ENCODE results near the gene DUOXA1.
A peak's percentile ranks its signal among the peaks of the same experiment; 100 is the strongest.

Gene DUOXA1

DNA sequence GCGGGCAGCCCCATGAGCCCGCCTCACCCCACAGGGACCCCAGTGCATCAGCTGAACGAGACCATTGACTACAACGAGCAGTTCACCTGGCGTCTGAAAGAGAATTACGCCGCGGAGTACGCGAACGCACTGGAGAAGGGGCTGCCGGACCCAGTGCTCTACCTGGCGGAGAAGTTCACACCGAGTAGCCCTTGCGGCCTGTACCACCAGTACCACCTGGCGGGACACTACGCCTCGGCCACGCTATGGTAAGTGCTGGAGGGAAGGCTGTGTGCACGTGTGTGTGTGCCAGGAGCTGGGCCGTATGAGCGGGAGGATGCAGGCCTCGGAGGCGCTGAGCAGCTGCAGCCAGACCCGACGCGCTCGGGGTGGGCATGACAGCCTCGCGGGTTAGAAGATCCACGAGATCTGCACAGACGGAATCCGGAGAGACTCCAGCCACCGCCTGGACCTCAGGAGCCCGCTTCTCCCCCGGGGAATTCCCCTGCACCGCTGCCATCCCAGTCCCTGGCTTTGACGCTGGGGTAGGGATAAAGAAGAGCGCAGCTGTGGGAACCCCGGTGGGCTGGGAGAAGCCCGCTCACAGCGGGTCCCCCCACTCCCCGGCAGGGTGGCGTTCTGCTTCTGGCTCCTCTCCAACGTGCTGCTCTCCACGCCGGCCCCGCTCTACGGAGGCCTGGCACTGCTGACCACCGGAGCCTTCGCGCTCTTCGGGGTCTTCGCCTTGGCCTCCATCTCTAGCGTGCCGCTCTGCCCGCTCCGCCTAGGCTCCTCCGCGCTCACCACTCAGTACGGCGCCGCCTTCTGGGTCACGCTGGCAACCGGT lies 13.0 kb downstream of the DUOXA1 start:
- no peaks in the 10 kb centered on the region for H3K9me3 Mint-ChIP-seq
- H3K27ac Mint-ChIP-seq, result no peak overlapping the region
- peaks cover 72% of the 10 kb centered on the region for H3K27me3 Mint-ChIP-seq (ENCODE audit: low read depth)
- H3K36me3 Mint-ChIP-seq (ENCODE audit: low read depth), result peaks cover 3% of the 10 kb centered on the region
- H3K4me1 Mint-ChIP-seq (ENCODE audit: low read depth), result peaks cover 11% of the 10 kb centered on the region
- H3K4me3 Mint-ChIP-seq, result no peak overlapping the region
- DNase-seq (ENCODE audit: low spot score), result no peak

DNA sequence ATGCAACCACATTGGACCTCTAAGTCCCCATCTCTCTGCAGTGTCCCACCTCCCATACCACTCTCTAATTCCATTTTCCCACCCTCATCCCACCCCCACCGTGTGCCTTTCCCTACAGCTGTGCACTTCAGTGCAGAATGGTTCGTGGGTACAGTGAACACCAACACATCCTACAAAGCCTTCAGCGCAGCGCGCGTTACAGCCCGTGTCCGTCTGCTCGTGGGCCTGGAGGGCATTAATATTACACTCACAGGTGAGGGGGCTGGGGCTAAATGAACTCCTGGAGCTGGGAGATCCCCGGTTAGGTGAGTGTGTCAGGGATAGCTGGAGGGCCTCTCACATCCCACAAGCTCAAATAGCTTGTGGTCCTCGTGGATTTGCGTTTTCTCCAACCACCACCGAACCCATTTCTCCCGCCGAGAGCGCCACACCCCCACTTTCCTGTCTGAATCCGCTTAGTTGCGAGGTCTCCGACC lies 13.6 kb downstream of the DUOXA1 start:
- Mint-ChIP-seq H3K27ac (no peak overlapping the region), H3K27me3 (ENCODE audit: low read depth) (peaks cover 73% of the 10 kb centered on the region), H3K4me1 (ENCODE audit: low read depth) (peaks cover 11% of the 10 kb centered on the region)

DNA sequence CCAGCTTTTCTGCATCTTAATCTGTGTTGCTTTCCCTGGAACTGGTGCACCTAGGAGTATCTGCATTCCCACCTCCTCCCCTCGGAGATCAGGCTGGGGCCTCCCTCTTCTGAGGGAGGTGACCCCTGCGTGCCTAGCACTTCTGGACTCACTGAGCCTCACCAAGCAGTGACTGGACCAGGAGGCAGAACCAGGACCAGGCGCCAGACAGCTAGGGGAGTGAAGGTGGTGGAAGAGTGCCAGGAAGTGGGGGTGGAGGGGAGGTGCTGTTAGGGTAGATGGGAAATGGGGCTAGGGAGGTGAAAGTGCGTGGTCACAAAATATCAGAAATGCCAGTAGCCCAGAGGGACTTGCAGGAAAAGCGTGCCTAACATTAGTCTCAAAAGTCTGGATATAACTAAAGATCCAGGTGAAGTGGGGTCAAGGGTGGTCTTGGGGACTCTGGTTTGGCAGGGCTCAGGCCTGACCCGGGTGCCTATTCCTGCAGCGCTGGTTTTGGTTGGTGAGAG lies 14.3 kb downstream of the DUOXA1 start:
- Mint-ChIP-seq H3K4me3 (no peak overlapping the region), H3K4me1 (ENCODE audit: low read depth) (peaks cover 11% of the 10 kb centered on the region), H3K36me3 (ENCODE audit: low read depth) (peaks cover 3% of the 10 kb centered on the region)

More for the DNA sequence above, 13.6 kb downstream of the DUOXA1 start:
- Mint-ChIP-seq H3K4me3 (no peak overlapping the region), H3K36me3 (ENCODE audit: low read depth) (peaks cover 3% of the 10 kb centered on the region), H3K9me3 (no peaks in the 10 kb centered on the region)
- DNase-seq (ENCODE audit: low spot score), result no peak

DNA sequence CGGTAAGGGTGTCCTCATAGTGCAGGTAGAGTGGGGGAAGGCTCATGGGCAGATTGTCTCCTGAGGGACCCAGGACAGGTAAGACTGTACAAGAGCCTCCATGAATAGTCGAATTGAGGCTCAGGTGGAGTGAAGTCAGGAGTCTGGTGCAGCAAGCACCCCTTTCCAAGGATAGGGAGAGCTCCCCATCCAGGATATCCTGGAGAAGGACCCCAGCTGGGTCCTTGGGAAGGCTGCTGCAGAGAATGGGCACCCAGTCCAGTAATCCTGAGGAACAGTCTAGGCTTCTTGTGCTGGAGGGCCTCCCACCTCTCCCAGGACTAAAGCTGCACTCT lies 15.0 kb downstream of the DUOXA1 start:
- Mint-ChIP-seq H3K27ac (no peak overlapping the region), H3K9me3 (no peaks in the 10 kb centered on the region), H3K4me3 (no peak overlapping the region), H3K4me1 (ENCODE audit: low read depth) (peaks cover 11% of the 10 kb centered on the region), H3K27me3 (ENCODE audit: low read depth) (peaks cover 83% of the 10 kb centered on the region), H3K36me3 (ENCODE audit: low read depth) (peaks cover 3% of the 10 kb centered on the region)
- DNase-seq (ENCODE audit: low spot score), result no peak

More for the DNA sequence above, 14.3 kb downstream of the DUOXA1 start:
- Mint-ChIP-seq H3K9me3 (no peaks in the 10 kb centered on the region), H3K27me3 (ENCODE audit: low read depth) (peaks cover 76% of the 10 kb centered on the region), H3K27ac (no peak overlapping the region)
- DNase-seq (ENCODE audit: low spot score), result no peak

DNA sequence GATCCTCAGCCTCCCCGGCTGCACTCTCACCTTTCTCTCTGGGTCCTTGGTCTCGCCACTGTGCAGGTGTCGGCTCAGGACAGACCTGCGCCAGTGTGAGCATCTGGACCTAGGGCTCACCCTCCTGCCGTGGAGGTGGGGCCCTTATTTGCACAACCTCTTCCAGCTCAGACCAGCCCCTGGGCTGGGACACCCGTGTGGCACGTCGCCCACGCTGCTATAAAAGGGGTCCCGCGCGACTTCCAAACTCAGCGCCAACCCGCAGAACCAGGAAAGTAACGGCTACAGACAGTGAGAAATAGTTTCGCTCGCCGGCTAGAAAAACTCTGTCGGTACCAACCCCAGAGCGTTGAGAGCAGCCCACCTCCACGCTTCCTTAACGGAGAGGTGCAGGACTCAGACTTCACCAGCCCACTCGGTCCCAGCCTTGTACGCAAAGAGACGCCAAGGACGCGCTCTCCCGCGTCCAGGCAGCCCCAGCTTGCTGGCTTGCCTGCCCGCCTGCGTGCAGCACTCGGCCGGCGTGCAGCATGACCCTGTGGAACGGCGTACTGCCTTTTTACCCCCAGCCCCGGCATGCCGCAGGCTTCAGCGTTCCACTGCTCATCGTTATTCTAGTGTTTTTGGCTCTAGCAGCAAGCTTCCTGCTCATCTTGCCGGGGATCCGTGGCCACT lies 15.5 kb downstream of the DUOXA1 start, which contains the start of the genes DUOX2 and DUOXA2:
Gene DUOX2, minus strand, starts transcription at position 97 of the 675 bp plus-strand sequence. CDS start 761 bp downstream, outside the sequence.
Gene DUOXA2, plus strand, starts transcription at position 251 of the 675 bp plus-strand sequence. Its CDS starts 280 bp downstream, at position 531.
- H3K4me3 Mint-ChIP-seq, result no peak within 1 kb of the TSS
- H3K27ac Mint-ChIP-seq, result no peak within 1 kb of the TSS
- peaks cover 3% of the 10 kb centered on the region for H3K36me3 Mint-ChIP-seq (ENCODE audit: low read depth)
- H3K27me3 Mint-ChIP-seq (ENCODE audit: low read depth), result peaks cover 84% of the 10 kb centered on the region
- no peaks in the 10 kb centered on the region for H3K9me3 Mint-ChIP-seq
- no peak for DNase-seq (ENCODE audit: low spot score)
- H3K4me1 Mint-ChIP-seq (ENCODE audit: low read depth), result peaks cover 11% of the 10 kb centered on the region

DNA sequence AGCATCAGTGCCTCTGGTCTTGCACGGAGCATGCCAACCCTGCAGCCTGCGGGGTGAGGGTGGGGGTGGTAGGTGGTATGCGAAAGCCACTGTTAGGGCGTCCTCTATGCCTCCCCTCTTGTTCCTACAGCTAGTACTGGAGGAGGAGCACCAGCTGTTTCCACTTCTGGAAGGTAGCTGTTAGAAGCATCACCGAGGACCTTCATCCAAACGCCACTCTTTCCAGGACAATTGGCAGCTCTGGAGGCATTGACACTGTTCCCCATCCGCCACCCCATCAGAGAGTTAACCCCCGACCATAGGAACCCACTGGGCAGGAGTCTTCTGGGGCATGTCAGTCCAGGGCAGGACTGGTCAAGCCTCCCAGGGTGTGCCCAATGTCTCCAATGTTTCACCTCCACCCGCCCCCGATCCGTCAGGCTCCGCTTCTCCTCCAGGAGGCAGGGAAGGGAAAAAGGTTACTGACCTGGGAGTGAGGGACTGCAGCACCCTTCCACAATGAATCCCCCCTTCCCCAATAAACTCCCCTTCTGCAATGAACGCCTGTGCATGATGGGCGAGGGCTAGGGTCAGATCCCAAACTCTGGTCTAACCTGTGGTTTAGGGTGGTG lies 16.2 kb downstream of the DUOXA1 start:
- DNase-seq (ENCODE audit: low spot score), result no peak
- peaks cover 85% of the 10 kb centered on the region for H3K27me3 Mint-ChIP-seq (ENCODE audit: low read depth)
- peaks cover 11% of the 10 kb centered on the region for H3K4me1 Mint-ChIP-seq (ENCODE audit: low read depth)
- no peaks in the 10 kb centered on the region for H3K9me3 Mint-ChIP-seq
- H3K36me3 Mint-ChIP-seq (ENCODE audit: low read depth), result peaks cover 3% of the 10 kb centered on the region
- no peak overlapping the region for H3K27ac Mint-ChIP-seq
- no peak overlapping the region for H3K4me3 Mint-ChIP-seq

DNA sequence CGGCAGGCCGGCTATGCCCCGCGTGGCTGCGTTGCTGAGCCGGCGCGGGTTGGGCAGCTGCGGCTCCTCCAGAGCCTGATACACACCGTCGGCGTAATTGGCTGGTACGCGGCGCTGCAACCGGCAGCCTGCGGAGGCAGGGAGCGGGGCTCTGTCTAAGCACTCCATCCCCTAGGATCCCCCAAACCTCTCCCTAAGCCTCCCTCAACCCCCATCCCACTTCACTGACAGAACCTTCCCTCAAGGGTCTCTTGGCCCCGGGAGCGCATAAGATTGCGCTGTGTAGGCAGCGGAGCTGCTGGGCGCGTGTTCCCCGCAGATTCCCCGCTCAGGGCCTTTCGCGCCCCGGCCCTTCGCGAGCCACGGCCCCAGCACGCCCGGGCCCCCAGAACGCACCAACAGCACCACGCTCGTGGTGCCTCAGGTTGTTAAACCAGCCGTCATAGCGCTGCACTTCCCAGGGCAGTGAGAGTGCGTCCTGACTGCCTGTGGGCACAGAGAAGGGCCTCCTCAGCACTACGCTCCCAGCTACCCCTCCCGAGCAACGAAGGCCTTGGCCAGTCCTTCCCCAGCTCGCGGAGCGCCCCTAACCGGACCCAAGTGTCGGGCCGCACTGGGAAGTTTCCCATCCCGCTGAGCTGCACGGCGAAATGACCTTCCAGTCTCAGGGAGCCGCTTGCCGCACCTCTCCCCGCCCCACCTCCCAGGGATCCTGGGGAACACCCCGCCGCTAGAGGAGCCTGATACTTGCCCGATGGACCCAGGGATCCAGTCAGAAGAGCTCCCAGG lies 16.9 kb downstream of the DUOXA1 start:
- Mint-ChIP-seq H3K4me3 (peak overlapping the region; percentile 44), H3K27ac (no peak overlapping the region), H3K9me3 (no peaks in the 10 kb centered on the region), H3K4me1 (ENCODE audit: low read depth) (peaks cover 9% of the 10 kb centered on the region), H3K27me3 (ENCODE audit: low read depth) (peaks cover 78% of the 10 kb centered on the region), H3K36me3 (ENCODE audit: low read depth) (peaks cover 3% of the 10 kb centered on the region)
- no peak for DNase-seq (ENCODE audit: low spot score)

DNA sequence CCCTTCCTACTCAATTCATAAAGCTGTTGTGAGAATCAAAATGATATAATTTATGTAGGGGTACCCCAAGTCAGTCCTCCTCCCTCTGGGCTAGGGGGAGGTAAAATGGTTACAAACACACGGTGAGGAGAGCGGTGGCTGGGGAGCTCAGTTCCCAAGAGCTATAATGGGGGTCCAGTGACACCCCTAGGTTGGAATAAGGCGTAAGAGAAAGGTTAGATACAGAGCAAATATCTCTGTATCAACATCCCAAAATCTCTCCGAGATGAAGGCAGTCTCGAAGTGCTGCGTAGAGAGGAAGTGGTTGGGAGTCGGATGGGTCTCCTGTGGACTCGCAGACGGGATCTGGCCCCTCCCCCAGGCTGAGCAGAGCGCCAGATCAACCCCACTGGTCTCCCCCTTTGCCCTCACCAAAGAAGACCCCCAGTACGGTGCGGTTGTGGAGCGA lies 17.5 kb downstream of the DUOXA1 start:
- Mint-ChIP-seq H3K4me3 (peak overlapping the region; percentile 44), H3K9me3 (no peaks in the 10 kb centered on the region), H3K36me3 (ENCODE audit: low read depth) (peaks cover 3% of the 10 kb centered on the region), H3K27me3 (ENCODE audit: low read depth) (peaks cover 72% of the 10 kb centered on the region), H3K4me1 (ENCODE audit: low read depth) (peaks cover 4% of the 10 kb centered on the region), H3K27ac (no peak overlapping the region)
- DNase-seq (ENCODE audit: low spot score), result no peak

DNA sequence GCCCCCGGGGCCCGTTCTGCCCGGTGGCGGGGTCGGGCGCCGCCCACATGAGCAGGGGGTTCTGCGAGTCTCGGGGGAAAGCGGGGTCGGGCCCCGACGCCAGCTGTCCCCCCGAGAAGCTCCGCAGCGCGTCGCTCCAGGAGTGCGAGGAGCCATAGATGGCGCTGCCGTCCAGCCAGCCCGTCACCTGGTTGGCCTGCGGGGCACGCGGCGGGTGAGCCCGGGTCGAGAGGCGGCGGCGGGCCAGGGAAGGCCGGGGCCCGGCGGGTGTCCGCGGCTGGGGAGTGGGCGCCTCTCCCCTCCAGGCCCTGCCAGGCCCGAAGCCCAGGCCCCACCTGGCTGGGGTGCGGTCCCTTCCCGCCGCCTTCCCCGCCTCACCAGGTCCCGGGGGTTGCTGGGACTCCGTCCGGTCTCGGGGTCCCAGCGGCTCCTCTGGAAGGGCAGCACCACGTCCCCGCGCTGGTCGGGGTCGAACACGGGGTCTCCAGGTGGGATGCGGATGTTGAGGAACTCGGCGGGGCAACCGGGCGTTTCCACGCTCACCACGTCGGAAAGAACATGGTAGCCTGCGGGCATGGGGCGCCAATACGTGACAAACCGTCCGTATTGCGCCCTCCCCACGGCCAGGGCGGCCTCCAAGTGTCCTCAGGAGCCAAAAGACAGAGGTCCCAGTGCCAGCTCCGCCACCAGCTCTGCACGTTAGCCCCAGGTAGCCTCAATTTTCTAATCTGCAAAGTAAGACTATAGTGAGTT lies 18.1 kb downstream of the DUOXA1 start:
- H3K27me3 Mint-ChIP-seq (ENCODE audit: low read depth), result peaks cover 68% of the 10 kb centered on the region
- H3K9me3 Mint-ChIP-seq, result no peaks in the 10 kb centered on the region
- peaks cover 3% of the 10 kb centered on the region for H3K36me3 Mint-ChIP-seq (ENCODE audit: low read depth)
- H3K4me1 Mint-ChIP-seq (ENCODE audit: low read depth), result peaks cover 4% of the 10 kb centered on the region
- no peak overlapping the region for H3K27ac Mint-ChIP-seq
- DNase-seq (ENCODE audit: low spot score), result no peak
- H3K4me3 Mint-ChIP-seq, result peak overlapping the region; percentile 44

DNA sequence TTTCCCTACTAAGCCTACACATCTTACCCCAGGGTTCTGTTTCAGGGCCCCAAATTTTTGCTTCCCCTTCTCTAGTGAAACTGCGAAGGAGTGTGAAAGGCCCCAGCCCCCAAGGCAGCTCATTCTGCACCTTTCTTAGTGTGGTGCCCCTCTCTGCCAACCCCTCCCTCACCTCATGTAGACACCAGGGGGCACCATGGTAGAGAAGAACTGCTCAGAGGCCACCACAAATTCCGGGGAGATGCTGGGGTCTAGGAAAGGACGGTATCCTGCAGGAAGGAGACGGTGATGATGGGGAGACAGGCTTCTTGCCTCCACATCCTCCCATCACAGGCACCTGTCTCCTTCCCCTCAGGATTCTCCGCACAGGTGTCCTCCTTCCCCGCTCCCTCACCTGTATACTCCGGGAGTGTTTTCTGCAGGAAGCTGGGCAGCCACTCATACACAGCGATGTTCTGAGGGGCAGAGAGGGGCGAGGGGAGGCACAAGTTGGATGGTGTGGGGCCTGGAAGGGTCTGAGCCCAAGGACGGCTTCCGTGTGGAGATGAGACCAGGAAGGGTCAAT lies 19.3 kb downstream of the DUOXA1 start:
- peaks cover 3% of the 10 kb centered on the region for H3K36me3 Mint-ChIP-seq (ENCODE audit: low read depth)
- H3K27me3 Mint-ChIP-seq (ENCODE audit: low read depth), result peaks cover 56% of the 10 kb centered on the region
- no peak for DNase-seq (ENCODE audit: low spot score)
- no peaks in the 10 kb centered on the region for H3K9me3 Mint-ChIP-seq
- H3K27ac Mint-ChIP-seq, result no peak overlapping the region
- H3K4me3 Mint-ChIP-seq, result no peak overlapping the region
- peaks cover 4% of the 10 kb centered on the region for H3K4me1 Mint-ChIP-seq (ENCODE audit: low read depth)

DNA sequence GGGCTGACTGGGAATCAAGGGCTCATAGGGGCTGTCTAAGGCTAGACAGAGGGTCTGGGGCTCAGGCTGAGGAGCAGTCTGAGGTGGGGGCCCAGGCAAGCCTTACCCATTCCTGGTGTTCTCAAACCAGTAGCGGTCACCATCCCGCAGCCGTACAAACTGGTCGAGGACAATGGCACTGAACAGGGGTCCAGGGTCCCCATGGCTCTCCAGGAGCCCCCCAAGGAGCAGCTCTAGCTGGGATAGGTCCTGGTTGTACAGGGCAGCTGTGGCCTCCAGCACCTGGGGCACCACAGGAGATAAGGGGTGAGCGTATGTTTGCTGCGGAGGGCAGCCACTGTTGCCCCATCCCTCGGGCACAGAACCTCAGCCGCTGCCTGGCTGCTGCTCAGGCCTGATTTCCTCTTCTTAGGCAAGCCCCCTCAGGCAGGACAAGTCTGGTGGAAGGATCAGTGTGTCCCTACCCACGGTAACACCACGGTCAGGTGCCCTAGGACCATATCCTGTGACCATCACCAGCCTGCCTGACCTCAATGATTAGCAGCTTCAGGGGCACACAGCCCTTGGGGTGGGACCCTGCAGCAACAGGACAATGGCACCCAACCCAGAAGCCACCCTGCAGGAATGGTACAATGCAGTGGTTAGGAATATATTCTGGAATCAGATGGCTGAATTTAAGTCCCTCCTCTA lies 21.6 kb downstream of the DUOXA1 start:
- H3K4me1 Mint-ChIP-seq (ENCODE audit: low read depth), result peaks cover 4% of the 10 kb centered on the region
- H3K9me3 Mint-ChIP-seq, result no peaks in the 10 kb centered on the region
- no peak for DNase-seq (ENCODE audit: low spot score)
- H3K27ac Mint-ChIP-seq, result no peak overlapping the region
- peaks cover 3% of the 10 kb centered on the region for H3K36me3 Mint-ChIP-seq (ENCODE audit: low read depth)
- H3K27me3 Mint-ChIP-seq (ENCODE audit: low read depth), result peaks cover 38% of the 10 kb centered on the region
- H3K4me3 Mint-ChIP-seq, result no peak overlapping the region
